ENCODE measurements around the gene MAGEA8. TPM values are rescaled to one million over a fixed set of nuclear protein-coding genes. Genes with fewer than 3 reads are reported as not detected.
"Not testable (repeated sequence)": the region's sequence is repeated elsewhere in the genome, so short reads cannot be mapped to it uniquely, and the experiment has no call there.

Gene MAGEA8
- total and polyA plus RNA-seq, 7 donors: not detected

GRCh38 chrX:149877636-149878035 is 3.3 kb upstream of the MAGEA8 start:
- 84 to 88% methylated on average over 4 of the region's 4 CpGs for WGBS, 2 donors
- H3K9me3 ChIP-seq: no peaks in the 10 kb centered on the region
- no peak for TF ChIP-seq POLR2AphosphoS5 (IDR thresholded peaks at IDR 0.05)
- no peak for TF ChIP-seq POLR2A (IDR thresholded peaks at IDR 0.05)
- TF ChIP-seq EP300 (IDR thresholded peaks at IDR 0.05): no peak
- TF ChIP-seq, protein P1, sequence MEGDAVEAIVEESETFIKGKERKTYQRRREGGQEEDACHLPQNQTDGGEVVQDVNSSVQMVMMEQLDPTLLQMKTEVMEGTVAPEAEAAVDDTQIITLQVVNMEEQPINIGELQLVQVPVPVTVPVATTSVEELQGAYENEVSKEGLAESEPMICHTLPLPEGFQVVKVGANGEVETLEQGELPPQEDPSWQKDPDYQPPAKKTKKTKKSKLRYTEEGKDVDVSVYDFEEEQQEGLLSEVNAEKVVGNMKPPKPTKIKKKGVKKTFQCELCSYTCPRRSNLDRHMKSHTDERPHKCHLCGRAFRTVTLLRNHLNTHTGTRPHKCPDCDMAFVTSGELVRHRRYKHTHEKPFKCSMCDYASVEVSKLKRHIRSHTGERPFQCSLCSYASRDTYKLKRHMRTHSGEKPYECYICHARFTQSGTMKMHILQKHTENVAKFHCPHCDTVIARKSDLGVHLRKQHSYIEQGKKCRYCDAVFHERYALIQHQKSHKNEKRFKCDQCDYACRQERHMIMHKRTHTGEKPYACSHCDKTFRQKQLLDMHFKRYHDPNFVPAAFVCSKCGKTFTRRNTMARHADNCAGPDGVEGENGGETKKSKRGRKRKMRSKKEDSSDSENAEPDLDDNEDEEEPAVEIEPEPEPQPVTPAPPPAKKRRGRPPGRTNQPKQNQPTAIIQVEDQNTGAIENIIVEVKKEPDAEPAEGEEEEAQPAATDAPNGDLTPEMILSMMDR (IDR thresholded peaks at IDR 0.05): no peak
- H3K4me3 ChIP-seq: no peak overlapping the region
- DNase-seq: no peak
- no peaks in the 10 kb centered on the region for H3K4me1 ChIP-seq
- H3K36me3 ChIP-seq: no peaks in the 10 kb centered on the region
- H3K27ac ChIP-seq: no peak overlapping the region
- H3K27me3 ChIP-seq: no peaks in the 10 kb centered on the region
- intact Hi-C loops (cut with DNase I): no loop called here

DNA sequence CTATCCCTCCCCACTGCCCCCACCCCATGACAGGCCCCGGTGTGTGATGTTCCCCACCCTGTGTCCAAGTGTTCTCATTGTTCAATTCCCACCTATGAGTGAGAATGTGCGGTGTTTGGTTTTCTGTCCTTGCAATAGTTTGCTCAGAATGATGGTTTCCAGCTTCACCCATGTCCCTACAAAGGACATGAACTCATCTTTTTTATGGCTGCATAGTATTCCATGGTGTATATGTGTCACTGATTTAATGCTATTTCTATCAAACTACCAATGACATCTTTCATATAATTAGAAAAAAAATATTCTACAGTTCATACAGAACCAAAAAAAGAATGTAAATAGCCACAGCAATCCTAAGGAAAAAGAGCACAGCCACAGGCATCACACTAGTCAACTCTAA is 9.8 kb downstream of the MAGEA8 start:
- DNase-seq; H3K27ac ChIP-seq; intact Hi-C loops (cut with DNase I); H3K4me1 ChIP-seq; H3K27me3 ChIP-seq; H3K36me3 ChIP-seq; H3K4me3 ChIP-seq; H3K9me3 ChIP-seq: not testable (repeated sequence)
- WGBS, 2 donors: 74 to 89% methylated on average over 2 of the region's 2 CpGs

GRCh38 chrX:149898554-149898953 is 17.6 kb downstream of the MAGEA8 start:
- no peak overlapping the region for H3K4me3 ChIP-seq
- H3K9me3 ChIP-seq: no peaks in the 10 kb centered on the region
- intact Hi-C loops (cut with DNase I): no loop called here
- 90 to 93% methylated on average over 1 of the region's 1 CpG for WGBS, 2 donors
- no peaks in the 10 kb centered on the region for H3K27me3 ChIP-seq
- no peaks in the 10 kb centered on the region for H3K4me1 ChIP-seq
- TF ChIP-seq EP300 (IDR thresholded peaks at IDR 0.05) (no peak), POLR2AphosphoS5 (IDR thresholded peaks at IDR 0.05) (no peak), POLR2A (IDR thresholded peaks at IDR 0.05) (no peak)
- TF ChIP-seq, protein P1 (IDR thresholded peaks at IDR 0.05): no peak
- H3K27ac ChIP-seq: no peak overlapping the region
- DNase-seq: no peak
- H3K36me3 ChIP-seq: no peaks in the 10 kb centered on the region

DNA sequence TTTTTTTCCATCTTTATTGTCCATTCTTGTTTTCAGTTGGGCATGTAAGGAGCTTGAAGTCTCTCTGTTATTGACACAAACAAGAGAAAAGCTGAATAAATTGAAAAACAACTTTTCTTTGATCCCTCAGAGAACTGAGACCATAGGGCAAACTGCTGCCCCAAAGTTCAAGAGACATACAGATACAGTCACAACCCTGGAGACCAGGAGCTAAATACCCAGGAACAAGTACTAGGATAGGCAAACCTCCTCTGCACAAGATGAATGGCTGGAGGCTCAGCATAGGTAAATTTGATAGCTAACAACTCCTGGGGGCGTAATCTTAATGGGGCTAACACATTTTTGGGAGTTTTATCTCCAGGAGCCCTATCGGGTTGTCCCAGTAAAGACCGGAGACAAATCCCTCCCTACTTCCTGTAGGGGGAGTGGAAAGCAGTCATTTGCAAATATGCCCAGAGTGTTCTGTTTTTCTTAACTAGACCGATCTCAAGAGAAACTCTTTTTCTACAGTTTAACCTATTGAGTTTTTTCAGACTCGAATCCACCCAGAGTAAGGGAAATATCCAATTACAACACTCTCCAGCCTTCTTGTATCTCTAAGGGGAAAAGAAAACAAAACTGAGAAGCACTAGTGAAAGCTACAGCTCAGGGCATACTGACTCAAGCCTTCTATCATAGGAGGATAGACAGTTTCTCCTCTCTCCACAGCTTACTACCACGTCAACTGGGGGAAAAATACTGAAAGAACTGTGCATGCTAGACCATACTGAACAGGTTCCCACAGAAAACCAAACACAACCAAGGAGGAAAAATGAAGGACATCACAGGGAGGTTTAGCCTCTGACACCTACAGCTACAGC is 23.1 kb downstream of the MAGEA8 start:
- DNase-seq: no peak
- Histone ChIP-seq H3K27ac (no peak overlapping the region), H3K27me3 (no peaks in the 10 kb centered on the region), H3K4me3 (no peak overlapping the region), H3K36me3 (no peaks in the 10 kb centered on the region), H3K4me1 (no peaks in the 10 kb centered on the region), H3K9me3 (no peaks in the 10 kb centered on the region)
- TF ChIP-seq POLR2AphosphoS5 (IDR thresholded peaks at IDR 0.05): no peak
- no peak for TF ChIP-seq EP300 (IDR thresholded peaks at IDR 0.05)
- TF ChIP-seq POLR2A (IDR thresholded peaks at IDR 0.05): no peak
- TF ChIP-seq, protein P1 (IDR thresholded peaks at IDR 0.05): no peak
- 11 to 19% methylated on average over 6 of the region's 6 CpGs for WGBS, 2 donors
- intact Hi-C loops (cut with DNase I): no loop called here

DNA sequence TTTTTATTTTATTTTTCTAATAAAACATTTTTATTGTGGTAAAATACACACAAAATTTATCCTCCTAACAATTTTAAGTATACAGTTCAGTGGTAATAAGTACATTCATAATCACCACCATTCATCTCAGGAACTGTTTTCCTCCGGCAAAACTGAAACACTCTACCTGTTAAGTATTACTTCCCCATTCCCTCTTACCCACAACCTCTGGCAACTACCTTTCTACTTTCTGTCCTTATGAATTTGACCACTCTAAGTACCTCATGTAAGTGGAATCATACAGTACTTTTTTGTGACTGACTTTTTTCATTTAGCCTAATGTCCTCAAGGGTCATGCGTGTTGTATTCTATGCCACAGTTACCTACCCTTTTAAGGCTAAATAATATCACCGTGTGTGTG is 27.3 kb downstream of the MAGEA8 start:
- H3K27me3 ChIP-seq: no peaks in the 10 kb centered on the region
- no peak for DNase-seq
- no peaks in the 10 kb centered on the region for H3K4me1 ChIP-seq
- H3K9me3 ChIP-seq: no peaks in the 10 kb centered on the region
- H3K4me3 ChIP-seq: no peak overlapping the region
- 88 to 92% methylated on average over 3 of the region's 3 CpGs for WGBS, 2 donors
- intact Hi-C loops (cut with DNase I): no loop called here
- TF ChIP-seq, protein P1 (IDR thresholded peaks at IDR 0.05): no peak
- no peak for TF ChIP-seq POLR2A (IDR thresholded peaks at IDR 0.05)
- TF ChIP-seq POLR2AphosphoS5 (IDR thresholded peaks at IDR 0.05): no peak
- TF ChIP-seq EP300 (IDR thresholded peaks at IDR 0.05): no peak
- no peaks in the 10 kb centered on the region for H3K36me3 ChIP-seq
- H3K27ac ChIP-seq: no peak overlapping the region
